ENCODE results near the gene PAM.

GRCh38 chr5:102759289-102759688 lies 4.2 kb downstream of the PAM start:
- TF ChIP-seq TAF1 (IDR thresholded peaks at IDR 0.05; ENCODE audit: low read depth, low read length) (no peak), POLR2A (IDR thresholded peaks at IDR 0.05; ENCODE audit: low read depth, low read length) (no peak), POLR2AphosphoS5 (IDR thresholded peaks at IDR 0.05; ENCODE audit: low read depth, low read length) (no peak), POU2F2 (IDR thresholded peaks at IDR 0.05; ENCODE audit: low read depth, low read length) (no peak)

Measured in GM12891 (cell line).